HepG2 (cell line): ENCODE data around the gene TRIM54. TPM values are rescaled to one million over a fixed set of nuclear protein-coding genes. Genes with fewer than 3 reads are reported as not detected.

Experiments
- ARID2 ChIP-seq: sonication (generic); formaldehyde crosslinking; IDR thresholded peaks from 2 replicates; pipeline ENCODE4 v1.8.1; 2022; ENCODE audit warnings: mild to moderate bottlenecking, missing genetic modification reagents, borderline replicate concordance
- ARNTL ChIP-seq: sonication (generic); formaldehyde crosslinking; IDR thresholded peaks from 2 replicates; pipeline ENCODE4 v1.4.0; 2020; ENCODE audit warnings: mild to moderate bottlenecking, missing genetic modification reagents
- EP300 ChIP-seq, 3 experiments: sonication (generic) in 1 of 3; formaldehyde crosslinking in 1 of 3; IDR thresholded peaks; 2 replicates each; pipeline versions ENCODE4 v1.5.1 to v1.6.1; 2011 to 2020; ENCODE audit warnings: low read depth in 2 of 3, low read length in 2 of 3, borderline replicate concordance in 1 of 3, improper control_type of control experiment in 1 of 3, mild to moderate bottlenecking in 1 of 3, missing genetic modification reagents in 1 of 3, moderate library complexity in 1 of 3
- KLF16 ChIP-seq, 2 experiments: sonication (generic) in 1 of 2; formaldehyde crosslinking in 1 of 2; IDR thresholded peaks; 2 replicates each; pipeline versions ENCODE4 v1.6.1 to v1.8.0; 2016 to 2023; ENCODE audit warnings: missing genetic modification reagents in 2 of 2, missing compliant biosample characterization in 1 of 2
- MEIS1 ChIP-seq: sonication (generic); formaldehyde crosslinking; IDR thresholded peaks from 2 replicates; pipeline ENCODE4 v1.9.0; 2021; ENCODE audit warnings: mild to moderate bottlenecking, missing genetic modification reagents, moderate library complexity, borderline replicate concordance
- MXD4 ChIP-seq: IDR thresholded peaks from 2 replicates; pipeline ENCODE4 v1.6.1; 2016; ENCODE audit warnings: mild to moderate bottlenecking, missing biosample characterization, missing genetic modification reagents
- NKX3-1 ChIP-seq: sonication (generic); formaldehyde crosslinking; IDR thresholded peaks from 2 replicates; pipeline ENCODE4 v1.5.0; 2020; ENCODE audit warnings: missing genetic modification reagents
- POLR2G ChIP-seq: fragments of 200-400 bp; formaldehyde crosslinking; IDR thresholded peaks from 2 replicates; pipeline ENCODE4 v1.6.1; 2018; ENCODE audit warnings: mild to moderate bottlenecking, low read depth, low read length, moderate library complexity
- REL ChIP-seq: sonication (generic); formaldehyde crosslinking; conservative IDR thresholded peaks from 2 replicates; pipeline ENCODE4 v1.8.0; 2022; ENCODE audit warnings: mild to moderate bottlenecking, missing genetic modification reagents, moderate library complexity
- REPIN1 ChIP-seq: sonication (generic); formaldehyde crosslinking; IDR thresholded peaks from 2 replicates; pipeline ENCODE4 v1.8.0; 2022; ENCODE audit warnings: missing genetic modification reagents, low read depth, mild to moderate bottlenecking, borderline replicate concordance
- SMAD1 ChIP-seq: sonication (generic); formaldehyde crosslinking; IDR thresholded peaks from 2 replicates; pipeline ENCODE4 v1.4.0; 2020; ENCODE audit warnings: missing genetic modification reagents, low read depth, mild to moderate bottlenecking, borderline replicate concordance
- SMC3 ChIP-seq: IDR thresholded peaks from 2 replicates; pipeline ENCODE4 v1.6.1; 2011; ENCODE audit warnings: low read length, improper control_type of control experiment
- TAF1 ChIP-seq: sonication (generic); formaldehyde crosslinking; IDR thresholded peaks from 2 replicates; pipeline ENCODE4 v1.4.0; 2020; ENCODE audit warnings: missing genetic modification reagents
- TBX2 ChIP-seq: sonication (generic); formaldehyde crosslinking; IDR thresholded peaks from 2 replicates; pipeline ENCODE4 v1.5.0; 2020; ENCODE audit warnings: missing genetic modification reagents, mild to moderate bottlenecking, borderline replicate concordance
- THYN1 ChIP-seq: sonication (generic); formaldehyde crosslinking; IDR thresholded peaks from 2 replicates; pipeline ENCODE4 v1.8.1; 2023; ENCODE audit warnings: low read depth, mild to moderate bottlenecking, moderate library complexity, missing genetic modification reagents, borderline replicate concordance
- TIGD3 ChIP-seq: sonication (generic); formaldehyde crosslinking; IDR thresholded peaks from 2 replicates; pipeline ENCODE4 v1.5.1; 2020; ENCODE audit warnings: mild to moderate bottlenecking, missing genetic modification reagents, borderline replicate concordance
- TSC22D2 ChIP-seq: sonication (generic); formaldehyde crosslinking; IDR thresholded peaks from 2 replicates; pipeline ENCODE4 v1.5.1; 2020; ENCODE audit warnings: missing genetic modification reagents, mild to moderate bottlenecking, borderline replicate concordance
- ZBTB21 ChIP-seq: sonication (generic); formaldehyde crosslinking; IDR thresholded peaks from 2 replicates; pipeline ENCODE4 v1.4.0; 2020; ENCODE audit warnings: missing genetic modification reagents
- ZFP82 ChIP-seq: sonication (generic); formaldehyde crosslinking; IDR thresholded peaks from 2 replicates; pipeline ENCODE4 v1.5.1; 2020; ENCODE audit warnings: mild to moderate bottlenecking, missing genetic modification reagents, borderline replicate concordance
- ZNF136 ChIP-seq: sonication (generic); formaldehyde crosslinking; IDR thresholded peaks from 2 replicates; pipeline ENCODE4 v1.8.1; 2022; ENCODE audit warnings: low read depth, mild to moderate bottlenecking, moderate library complexity, missing genetic modification reagents
- ZNF563 ChIP-seq: sonication (generic); formaldehyde crosslinking; IDR thresholded peaks from 2 replicates; pipeline ENCODE4 v1.8.0; 2022; ENCODE audit warnings: mild to moderate bottlenecking, moderate library complexity, missing genetic modification reagents
- ZNF567 ChIP-seq: sonication (generic); formaldehyde crosslinking; IDR thresholded peaks from 2 replicates; pipeline ENCODE4 v1.8.1; 2023; ENCODE audit warnings: mild to moderate bottlenecking, missing genetic modification reagents, borderline replicate concordance
- ZNF670 ChIP-seq: sonication (generic); formaldehyde crosslinking; IDR thresholded peaks from 2 replicates; pipeline ENCODE4 v1.8.0; 2022; ENCODE audit warnings: mild to moderate bottlenecking, missing genetic modification reagents, borderline replicate concordance
- ZNF761 ChIP-seq: sonication (generic); formaldehyde crosslinking; conservative IDR thresholded peaks from 2 replicates; pipeline ENCODE4 v1.4.0; 2020; ENCODE audit warnings: mild to moderate bottlenecking, missing genetic modification reagents
- ZNF788 ChIP-seq: sonication (generic); formaldehyde crosslinking; IDR thresholded peaks from 2 replicates; pipeline ENCODE4 v1.5.0; 2020; ENCODE audit warnings: mild to moderate bottlenecking, missing genetic modification reagents, borderline replicate concordance
- polyA plus RNA-seq, 8 experiments: library from polyadenylated mRNA; depleted of rRNA in 3 of 8; stranded (reverse) in 7 of 8; unstranded in 1 of 8; fragments of >200 nt; fragmentation: Illumina TruSeq in 4 of 8; extraction: Trizol in 4 of 8; gene quantifications; 2 replicates each; pipeline versions ENCODE4 v1.2.1 to v1.2.3, GENCODE V29; 2011 to 2016; ENCODE audit warnings: low read depth in 4 of 8, missing spikeins in 1 of 8, mixed read lengths in 1 of 8; ENCODE audit not compliant: insufficient read depth in 1 of 8
- total RNA-seq, 5 experiments: library from RNA; depleted of rRNA; stranded (reverse); fragments of >200 nt; fragmentation: Illumina TruSeq; extraction: Trizol; gene quantifications; 2 replicates each; pipeline ENCODE4 v1.2.3, GENCODE V29; 2016; ENCODE audit warnings: low read depth in 1 of 5
- TF ChIP-seq, protein P1 (sequence below): sonication (generic); formaldehyde crosslinking; IDR thresholded peaks from 2 replicates; pipeline ENCODE4 v1.4.0; 2020; ENCODE audit warnings: missing genetic modification reagents

Gene TRIM54
- total and polyA plus RNA-seq, 2 of the 13 experiments (the other 11 are each of a cell fraction or from before 2014, with no cell fraction given): 0.07 to 0.13 TPM

GRCh38 chr2:27354597-27354927 is 72.3 kb downstream of the TRIM54 start (continued):
- no peak for TF ChIP-seq ZNF567
- TF ChIP-seq EP300 (IDR thresholded peaks at IDR 0.05; ENCODE audit: low read depth in 2 of 2, low read length in 2 of 2): no peak
- no peak for TF ChIP-seq EP300 (CRISPR knock-in tag; IDR thresholded peaks at IDR 0.05; ENCODE audit: borderline replicate concordance)
- TF ChIP-seq NKX3-1: 0 out of 2 replicates have a peak, but pooled peaks have one; percentile 24
- TF ChIP-seq TAF1 (CRISPR knock-in tag): no peak
- TF ChIP-seq MEIS1 (CRISPR knock-in tag): no peak
- TF ChIP-seq MXD4 (CRISPR knock-in tag): peak; percentile 4; the same call in 1 of the 2 replicates
- TF ChIP-seq ZNF788: no peak
- no peak for TF ChIP-seq SMAD1 (CRISPR knock-in tag)
- no peak for TF ChIP-seq THYN1 (CRISPR knock-in tag)
- no peak for TF ChIP-seq TIGD3 (CRISPR knock-in tag)
- no peak for TF ChIP-seq REL
- TF ChIP-seq ZNF670 (CRISPR knock-in tag): 0 out of 2 replicates have a peak, but pooled peaks have one; percentile 49
- peak; percentile 62; the same call in 1 of the 2 replicates for TF ChIP-seq ARID2
- no peak for TF ChIP-seq ZNF563 (CRISPR knock-in tag)
- TF ChIP-seq SMC3: no peak
- no peak for TF ChIP-seq ZNF136 (CRISPR knock-in tag)
- no peak for TF ChIP-seq ARNTL (CRISPR knock-in tag)
- no peak for TF ChIP-seq KLF16 (CRISPR knock-in tag; IDR thresholded peaks at IDR 0.05)
- 0 out of 2 replicates have a peak, but pooled peaks have one; percentile 58 for TF ChIP-seq ZFP82 (CRISPR knock-in tag)
- TF ChIP-seq TSC22D2 (CRISPR knock-in tag): no peak
- no peak for TF ChIP-seq TBX2 (CRISPR knock-in tag)
- TF ChIP-seq REPIN1: no peak
- TF ChIP-seq ZNF761 (CRISPR knock-in tag): no peak
- no peak for TF ChIP-seq POLR2G
- TF ChIP-seq, protein P1, sequence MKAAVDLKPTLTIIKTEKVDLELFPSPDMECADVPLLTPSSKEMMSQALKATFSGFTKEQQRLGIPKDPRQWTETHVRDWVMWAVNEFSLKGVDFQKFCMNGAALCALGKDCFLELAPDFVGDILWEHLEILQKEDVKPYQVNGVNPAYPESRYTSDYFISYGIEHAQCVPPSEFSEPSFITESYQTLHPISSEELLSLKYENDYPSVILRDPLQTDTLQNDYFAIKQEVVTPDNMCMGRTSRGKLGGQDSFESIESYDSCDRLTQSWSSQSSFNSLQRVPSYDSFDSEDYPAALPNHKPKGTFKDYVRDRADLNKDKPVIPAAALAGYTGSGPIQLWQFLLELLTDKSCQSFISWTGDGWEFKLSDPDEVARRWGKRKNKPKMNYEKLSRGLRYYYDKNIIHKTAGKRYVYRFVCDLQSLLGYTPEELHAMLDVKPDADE: no peak
- no peak for TF ChIP-seq ZBTB21 (CRISPR knock-in tag)
